NK-92 treated with Interleukin-12 subunit alpha and Interleukin-12 subunit beta, amount 100 ng/mL, for 24 hours (cell line): ENCODE data around the gene ANKH.

Experiments used
- DNase-seq: peaks from one replicate; lab custom pipeline; 2025; lab: John Stamatoyannopoulos, UW

The ANKH gene

GRCh38 chr5:14790911-14791310, 80.7 kb downstream of the ANKH start:
- no peak for DNase-seq

GRCh38 chr5:14790220-14790619, 81.4 kb downstream of the ANKH start:
- DNase-seq = no peak

GRCh38 chr5:14787801-14788579, 83.6 kb downstream of the ANKH start:
- DNase-seq = no peak

- DNase-seq = no peak
These were observed 87.9 kb downstream of the ANKH start for GRCh38 chr5:14783691-14784090.

GRCh38 chr5:14782591-14782990, 89.0 kb downstream of the ANKH start:
- no peak for DNase-seq

DNA sequence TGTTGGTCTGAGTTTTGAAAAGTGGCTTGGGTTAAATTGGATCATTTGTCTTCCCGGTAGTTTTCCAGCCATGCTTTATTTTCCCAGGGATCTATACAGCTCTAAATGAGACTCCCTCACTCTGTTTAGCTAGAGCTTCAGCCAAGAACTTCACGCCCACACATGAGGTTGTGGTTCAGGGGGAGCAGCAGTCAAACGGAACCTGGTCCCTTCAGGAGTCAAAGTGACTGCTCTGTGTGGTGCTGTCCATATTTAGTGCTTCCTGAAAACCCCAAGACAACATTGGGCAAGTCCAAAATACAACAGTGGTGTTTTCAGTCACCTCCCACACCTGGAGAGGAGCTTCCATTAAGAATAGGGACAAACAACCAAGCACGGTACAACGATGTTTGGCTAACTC, 90.5 kb downstream of the ANKH start:
- DNase-seq = no peak

- no peak for DNase-seq
These were observed 91.6 kb downstream of the ANKH start for GRCh38 chr5:14779975-14780374.

- DNase-seq = no peak
These were observed 92.8 kb downstream of the ANKH start for GRCh38 chr5:14778792-14779070.

DNA sequence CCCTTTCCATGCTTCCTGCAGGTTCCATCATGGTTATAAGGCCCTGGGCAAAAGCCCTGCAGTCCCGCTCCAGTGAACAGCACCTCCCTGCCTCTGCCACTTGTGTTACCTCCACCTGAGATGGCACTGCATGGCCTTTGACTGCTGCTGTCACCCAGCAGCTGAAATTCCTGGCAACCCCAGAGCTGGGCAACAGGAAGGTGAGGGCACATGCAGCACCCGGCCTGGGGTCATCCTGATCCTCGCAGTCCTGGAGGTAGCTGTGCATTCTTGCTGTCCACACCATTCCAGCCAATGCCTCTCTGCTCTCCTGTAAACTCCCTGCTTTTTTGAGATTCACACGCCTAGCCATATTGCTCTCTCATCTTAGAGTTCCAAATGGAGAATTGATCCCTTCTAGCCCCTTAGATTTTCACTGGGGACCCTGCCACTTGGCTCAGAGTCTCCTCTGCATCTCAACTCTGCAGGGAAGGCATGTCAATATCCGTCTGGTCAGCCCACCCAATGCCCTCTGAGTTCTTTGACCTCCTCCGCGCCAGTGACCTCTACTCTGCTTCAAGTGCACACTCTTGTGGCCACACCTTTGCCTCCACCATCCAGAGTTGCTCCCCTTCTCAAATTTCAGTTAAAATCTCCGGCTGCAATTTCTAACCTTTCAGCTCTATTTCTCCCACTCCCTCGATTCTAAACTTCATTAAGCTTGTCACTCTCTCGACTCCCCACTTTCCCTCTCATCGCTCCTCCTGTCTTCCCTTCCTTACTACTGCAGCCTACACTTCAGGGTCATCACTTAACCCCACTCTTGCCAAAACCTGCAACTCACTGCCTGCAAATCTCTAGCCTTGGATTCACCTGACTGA, 93.4 kb downstream of the ANKH start:
- DNase-seq = no peak

DNA sequence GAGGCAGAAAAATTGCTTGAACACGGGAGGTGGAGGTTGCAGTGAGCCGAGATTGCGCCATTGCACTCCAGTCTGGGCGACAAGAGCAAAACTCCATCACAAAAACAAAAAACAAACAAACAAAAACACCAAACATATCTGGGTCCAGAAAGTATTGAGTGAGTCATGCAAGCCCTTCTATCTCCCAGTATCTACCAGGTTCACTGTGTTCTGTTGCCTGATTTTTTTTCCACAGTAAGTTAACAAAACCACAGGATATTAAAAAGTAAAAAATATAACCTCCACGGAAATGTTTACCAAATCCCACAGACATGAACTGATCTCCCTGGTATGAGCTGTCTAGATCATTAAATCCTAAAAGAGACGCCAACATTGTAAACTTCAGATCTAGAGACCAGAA, 94.4 kb downstream of the ANKH start:
- DNase-seq = no peak

DNA sequence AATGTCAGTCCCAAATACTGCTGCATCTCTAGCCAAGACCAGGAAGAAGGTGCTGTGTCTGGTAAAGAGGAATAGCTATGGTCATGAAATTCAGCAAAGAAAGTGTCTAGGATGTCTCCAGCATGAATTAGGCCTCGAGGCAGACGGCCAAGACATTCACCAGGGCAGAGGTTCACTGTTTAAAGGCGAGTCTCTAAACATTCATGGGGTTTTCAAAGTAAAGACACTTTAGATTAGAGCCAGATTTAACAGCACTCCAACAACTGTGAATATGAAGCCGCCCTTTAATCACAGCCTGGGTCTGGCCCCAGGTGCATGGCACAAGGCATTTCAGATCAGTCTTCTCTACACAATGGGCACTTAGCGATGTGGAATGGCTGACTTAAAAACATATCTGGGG, 95.0 kb downstream of the ANKH start:
- no peak for DNase-seq

- DNase-seq = no peak
These were observed 95.7 kb downstream of the ANKH start for GRCh38 chr5:14775857-14776256.

DNA sequence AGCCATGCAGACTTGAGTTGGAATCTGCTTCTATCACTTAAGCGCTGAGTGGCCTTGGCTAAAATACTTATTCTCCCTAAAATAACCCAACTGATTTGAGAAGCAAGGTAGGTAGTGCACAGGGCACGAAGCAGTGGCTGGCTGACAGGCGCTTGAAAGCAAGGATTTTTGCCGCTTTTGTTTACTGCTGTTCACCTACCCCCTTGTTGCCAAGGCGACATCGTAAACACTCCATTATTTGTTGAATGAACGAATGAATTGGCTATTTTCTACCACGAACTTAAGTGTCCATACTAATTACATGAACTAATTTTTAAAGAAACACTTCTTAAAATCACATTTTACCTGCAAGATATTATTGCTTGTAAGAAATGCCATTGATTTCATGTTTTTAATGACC, 98.0 kb downstream of the ANKH start:
- DNase-seq = no peak

GRCh38 chr5:14771972-14772371, 99.6 kb downstream of the ANKH start:
- DNase-seq = no peak

GRCh38 chr5:14771189-14771588, 100.4 kb downstream of the ANKH start:
- DNase-seq = no peak

- DNase-seq = no peak
These were observed 102.8 kb downstream of the ANKH start for GRCh38 chr5:14768508-14769365.

DNA sequence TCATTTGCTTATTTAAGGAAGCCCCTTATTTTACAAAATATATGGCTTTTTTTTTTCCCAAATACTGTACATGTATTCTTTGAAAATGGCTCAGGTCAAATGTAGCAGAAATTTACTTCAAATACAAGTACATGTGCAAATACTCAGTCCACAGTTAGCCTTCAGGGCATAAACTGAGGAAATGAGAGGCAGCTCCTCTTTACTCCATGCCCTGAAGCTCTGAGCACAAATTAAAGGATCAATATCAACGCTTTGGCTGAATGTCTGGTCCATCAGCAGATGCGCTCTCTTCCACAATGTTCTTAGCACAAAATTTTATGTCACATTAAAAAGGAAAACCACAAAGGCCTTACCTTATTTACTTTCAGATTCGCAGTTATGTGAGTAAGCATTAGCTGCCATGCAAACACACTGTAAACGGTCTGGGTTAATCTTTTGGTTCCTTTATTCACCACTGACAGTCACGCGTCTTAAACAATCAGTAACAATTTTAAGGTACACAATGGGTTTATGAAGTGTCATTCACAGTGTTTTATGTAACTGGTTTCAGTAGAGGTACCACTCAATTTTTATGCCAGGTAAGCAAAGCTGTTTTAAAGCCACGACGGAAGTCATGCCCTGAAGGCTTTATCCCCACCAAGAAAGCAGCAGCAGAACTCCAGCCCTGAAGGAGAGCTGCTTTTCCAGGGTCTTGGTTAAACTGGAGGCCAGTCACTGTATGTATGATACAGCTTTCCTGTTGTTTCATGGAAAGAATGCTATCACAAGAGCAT, 103.7 kb downstream of the ANKH start:
- DNase-seq = no peak

GRCh38 chr5:14767053-14767452, 104.5 kb downstream of the ANKH start:
- no peak for DNase-seq

DNA sequence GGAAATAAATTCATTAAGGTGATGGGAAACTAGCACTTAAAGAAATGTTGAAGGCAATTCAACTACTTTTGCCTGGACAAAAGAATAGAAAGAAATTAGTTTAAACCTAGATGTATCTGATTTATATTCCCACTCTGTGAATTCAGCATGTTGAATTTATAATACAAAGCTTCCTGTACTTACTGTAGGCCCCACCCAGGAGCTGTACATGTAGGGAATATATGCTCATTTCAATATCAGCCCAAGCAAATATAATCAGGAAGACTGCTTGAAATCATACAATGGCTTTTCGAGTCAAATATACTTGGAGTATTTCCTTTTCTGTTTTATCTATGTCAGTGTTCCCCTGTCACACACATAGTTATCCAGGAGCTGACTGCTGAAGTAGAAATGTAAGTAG, 105.0 kb downstream of the ANKH start:
- no peak for DNase-seq

DNA sequence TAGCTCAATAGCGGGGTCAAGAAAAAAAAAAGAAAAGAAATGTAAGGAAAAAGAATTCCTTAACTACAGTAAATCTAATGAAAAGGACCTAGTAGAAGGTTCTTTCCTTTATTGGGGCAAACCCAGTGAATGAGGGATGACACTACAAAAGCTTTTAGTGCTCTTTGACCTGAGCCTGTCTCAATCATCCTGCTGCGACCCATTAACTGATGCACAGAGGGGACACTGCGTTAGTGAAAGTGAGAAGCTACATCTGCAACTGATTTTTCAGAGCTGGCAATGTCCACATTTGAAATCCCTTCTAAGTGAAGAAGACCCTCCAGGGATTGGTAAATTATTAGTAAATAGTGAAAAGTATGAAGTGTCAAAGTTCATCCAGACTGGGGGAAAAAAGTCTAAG, 106.0 kb downstream of the ANKH start:
- DNase-seq = no peak

GRCh38 chr5:14762549-14763216, 108.9 kb downstream of the ANKH start:
- DNase-seq = no peak
